Muscle layer of duodenum (tissue), 2 donors: ENCODE measurements around the gene DHX29.

ENCODE experiments used
- H3K27ac ChIP-seq: one replicate; pipeline ENCODE4 v1.7.0; 2013; ENCODE audit warnings: mild to moderate bottlenecking, low read length
- H3K27me3 ChIP-seq: one replicate; pipeline ENCODE4 v1.7.0; 2013; ENCODE audit warnings: low read depth, mild to moderate bottlenecking, control low read depth, low read length
- H3K36me3 ChIP-seq, 2 donors: one replicate each; pipeline ENCODE4 v1.7.0; 2013; ENCODE audit warnings: low read length in 2 of 2, control low read depth in 1 of 2, mild to moderate bottlenecking in 1 of 2; ENCODE audit not compliant: insufficient read depth in 2 of 2, control insufficient read depth in 1 of 2
- H3K4me1 ChIP-seq, 2 donors: one replicate each; pipeline ENCODE4 v1.7.0; 2013; ENCODE audit warnings: low read length in 2 of 2, mild to moderate bottlenecking in 2 of 2, control low read depth in 1 of 2, moderate library complexity in 1 of 2; ENCODE audit not compliant: insufficient read depth in 2 of 2, control insufficient read depth in 1 of 2
- H3K4me3 ChIP-seq, 2 donors: one replicate each; pipeline ENCODE4 v1.7.0; 2013; ENCODE audit warnings: low read length in 2 of 2, low read depth in 1 of 2, mild to moderate bottlenecking in 1 of 2
- H3K9me3 ChIP-seq, 2 donors: one replicate each; pipeline ENCODE4 v1.7.0; 2013; ENCODE audit warnings: low read length in 2 of 2, control low read depth in 1 of 2, mild to moderate bottlenecking in 1 of 2; ENCODE audit not compliant: control insufficient read depth in 1 of 2
- donor health status: healthy.

Gene DHX29

GRCh38 chr5:55222092-55222984 is 85.2 kb downstream of the DHX29 start:
- H3K4me1 ChIP-seq, result peaks cover 0 to 34% of the 10 kb centered on the region in 2 donors
- H3K36me3 ChIP-seq, result no peaks in the 10 kb centered on the region
- no peak overlapping the region for H3K27ac ChIP-seq
- no peak overlapping the region for H3K4me3 ChIP-seq
- no peaks in the 10 kb centered on the region for H3K9me3 ChIP-seq
- peaks cover 75% of the 10 kb centered on the region for H3K27me3 ChIP-seq

- Histone ChIP-seq H3K9me3 (no peaks in the 10 kb centered on the region), H3K27ac (no peak overlapping the region), H3K36me3 (no peaks in the 10 kb centered on the region), H3K4me3 (peak overlapping the region; percentile 16 to 39), H3K4me1 (peaks cover 0 to 21% of the 10 kb centered on the region in 2 donors), H3K27me3 (peaks cover 58% of the 10 kb centered on the region)
These were observed 86.9 kb downstream of the DHX29 start for GRCh38 chr5:55220433-55221185.

- no peak overlapping the region for H3K4me3 ChIP-seq
- H3K4me1 ChIP-seq, result peaks cover 0 to 21% of the 10 kb centered on the region in 2 donors
- peaks cover 49% of the 10 kb centered on the region for H3K27me3 ChIP-seq
- H3K9me3 ChIP-seq, result no peaks in the 10 kb centered on the region
- H3K36me3 ChIP-seq, result no peaks in the 10 kb centered on the region
- H3K27ac ChIP-seq, result no peak overlapping the region
These were observed 87.7 kb downstream of the DHX29 start for GRCh38 chr5:55219770-55220169.

- H3K36me3 ChIP-seq, result no peaks in the 10 kb centered on the region
- H3K27me3 ChIP-seq, result peaks cover 41% of the 10 kb centered on the region
- H3K4me3 ChIP-seq, result no peak overlapping the region
- no peaks in the 10 kb centered on the region for H3K9me3 ChIP-seq
- no peak overlapping the region for H3K27ac ChIP-seq
- peaks cover 0 to 21% of the 10 kb centered on the region in 2 donors for H3K4me1 ChIP-seq
These were observed 88.5 kb downstream of the DHX29 start for GRCh38 chr5:55218967-55219366.

- Histone ChIP-seq H3K27me3 (no peaks in the 10 kb centered on the region), H3K27ac (no peak overlapping the region), H3K36me3 (no peaks in the 10 kb centered on the region), H3K4me1 (no peaks in the 10 kb centered on the region), H3K9me3 (no peaks in the 10 kb centered on the region), H3K4me3 (no peak overlapping the region)
These were observed 96.2 kb downstream of the DHX29 start for GRCh38 chr5:55211184-55211874.
